HG03378 (cell line): ENCODE data around the gene PTTG1IP.
A peak's percentile ranks its signal among the peaks of the same experiment; 100 is the strongest.
"Not testable (repeated sequence)": the region's sequence is repeated elsewhere in the genome, so short reads cannot be mapped to it uniquely, and the experiment has no call there.

Source experiments
- ATAC-seq: cut with Tn5 transposase; IDR thresholded peaks from one replicate; pipeline ENCODE4 v1.9.1; 2021; ENCODE audit warnings: mild to moderate bottlenecking, moderate library complexity; ENCODE audit not compliant: unreplicated experiment

Gene PTTG1IP

DNA sequence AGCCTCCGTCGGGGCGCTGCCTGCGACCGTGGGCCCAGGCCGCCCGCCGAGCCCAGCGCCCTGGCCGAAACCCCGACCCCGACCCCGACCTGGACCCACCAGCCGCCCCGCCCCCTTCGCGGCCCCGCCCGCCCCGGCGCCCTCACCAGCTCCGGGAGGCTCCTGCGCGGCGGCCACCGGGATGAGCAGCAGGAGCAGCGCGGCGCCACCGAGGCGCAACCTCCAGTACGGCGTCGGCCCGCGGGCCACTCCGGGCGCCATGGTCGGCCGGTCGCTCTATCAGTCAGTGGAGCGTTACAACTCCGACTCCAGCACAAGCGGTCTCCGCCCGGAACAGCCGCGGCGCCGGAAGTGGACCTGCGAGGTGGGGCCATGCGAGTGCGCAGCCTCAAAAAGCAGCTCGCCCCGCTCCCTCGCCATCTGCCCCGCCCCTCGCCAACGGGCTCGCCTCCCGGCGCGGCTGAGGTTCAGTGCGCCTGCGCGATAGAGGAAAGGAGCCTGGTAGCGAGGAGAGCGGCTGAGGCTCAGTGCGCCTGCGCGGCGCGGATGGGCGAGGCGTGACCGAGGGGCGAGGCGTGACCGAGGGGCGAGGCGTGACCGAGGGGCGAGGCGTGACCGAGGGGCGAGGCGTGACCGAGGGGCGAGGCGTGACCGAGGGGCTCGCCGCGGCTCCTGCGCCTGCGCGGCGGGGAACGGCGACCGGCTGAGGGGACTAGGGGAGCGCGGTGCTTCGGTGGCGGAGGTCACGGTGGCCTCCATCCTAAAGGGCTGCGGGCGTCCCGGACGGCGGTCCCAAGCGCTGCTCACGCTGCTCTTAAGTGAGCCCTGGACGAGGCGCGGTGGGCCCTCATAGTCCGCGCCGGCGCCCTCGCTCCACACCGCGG is at the start of gene PTTG1IP:
Gene PTTG1IP (minus strand): TSS at position 335 of the 884 bp plus-strand sequence. CDS start 74 bp downstream, at position 261.
- peak; percentile 66 for ATAC-seq

DNA sequence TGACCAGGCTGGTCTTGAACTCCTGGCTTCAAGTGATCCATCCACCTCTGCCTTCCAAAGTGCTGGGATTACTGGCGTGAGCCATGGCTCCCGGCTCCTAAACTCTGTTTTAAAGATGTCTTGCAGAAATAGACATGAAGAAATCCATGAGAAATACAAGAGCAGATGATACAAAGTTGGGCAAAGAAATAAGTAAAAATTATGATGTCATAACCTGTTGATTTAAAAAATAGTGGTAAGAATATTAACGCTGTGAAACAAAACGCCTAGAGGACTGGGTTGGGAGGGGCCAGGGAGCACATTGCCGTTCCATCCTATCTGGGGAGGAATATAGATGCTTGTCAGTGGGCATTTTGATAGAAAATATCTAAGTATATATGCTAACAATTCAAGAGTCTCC is 48.4 kb upstream of the PTTG1IP start:
- ATAC-seq, result no peak

GRCh38 chr21:44920694-44921604 is 47.5 kb upstream of the PTTG1IP start, which contains the start of gene ITGB2:
Gene ITGB2 (minus strand): TSS chr21:44920899. CDS start chr21:44910782, 10,117 bp downstream.
- peak; percentile 67 for ATAC-seq

GRCh38 chr21:44919913-44920693 is 46.6 kb upstream of the PTTG1IP start:
- peak; percentile 4 for ATAC-seq

DNA sequence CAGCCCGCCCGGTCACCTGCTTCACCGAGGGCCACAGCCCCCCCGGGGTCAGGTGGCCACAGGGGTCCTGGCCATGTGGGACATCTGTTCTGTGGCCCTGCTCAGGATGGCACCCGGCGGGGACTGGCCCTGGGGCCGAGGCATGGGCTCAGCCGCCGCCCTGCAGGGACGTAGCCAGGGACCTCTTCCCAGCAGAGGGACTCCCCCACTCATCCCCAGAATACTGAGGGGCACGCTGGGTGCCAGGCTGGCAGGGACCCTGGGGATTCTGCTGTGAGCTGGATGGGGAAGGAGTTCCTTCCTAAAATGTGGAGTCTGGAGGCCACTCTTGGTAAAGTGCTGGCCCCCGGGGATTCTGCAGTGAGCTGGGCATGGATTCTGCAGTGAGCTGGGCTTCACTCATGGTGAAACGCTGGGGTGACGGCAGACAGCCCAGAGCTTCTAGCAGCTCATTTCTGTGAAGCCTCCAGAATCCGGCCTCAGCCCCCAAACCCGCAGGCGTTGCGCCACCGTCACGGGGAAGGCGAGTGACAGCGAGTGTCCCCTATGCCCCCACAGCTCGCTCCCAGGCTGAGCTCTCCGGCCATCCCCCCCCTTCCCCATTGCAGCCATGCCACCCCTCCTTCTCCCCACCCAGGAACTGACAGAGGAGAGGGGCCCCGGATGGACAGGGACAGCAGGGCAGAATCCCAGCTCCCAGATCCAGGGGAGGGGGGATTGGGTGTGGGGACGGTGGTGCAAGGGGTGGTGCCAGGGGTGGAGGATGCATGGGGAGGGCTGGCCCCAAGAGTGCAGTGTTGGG is 45.8 kb upstream of the PTTG1IP start:
- ATAC-seq, result no peak

GRCh38 chr21:44918581-44919033 is 45.1 kb upstream of the PTTG1IP start:
- ATAC-seq, result no peak

DNA sequence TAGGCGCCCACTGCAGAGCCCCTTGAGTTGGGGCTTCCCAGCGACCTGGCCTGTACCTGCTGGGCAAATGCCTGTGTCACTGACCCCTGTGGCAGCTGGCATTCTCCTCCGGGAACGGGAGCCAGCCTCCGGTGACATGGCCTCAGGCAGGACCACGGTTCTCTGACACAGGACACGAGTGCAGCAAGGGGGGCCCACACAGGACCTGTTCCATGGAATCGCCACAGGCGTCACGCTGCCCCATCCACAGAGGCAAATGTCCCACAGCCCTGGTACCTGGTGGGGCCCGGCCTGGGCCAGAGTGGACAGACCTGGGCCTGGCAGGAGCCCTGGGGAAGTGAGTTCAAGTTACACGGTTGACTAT is 44.6 kb upstream of the PTTG1IP start:
- no peak for ATAC-seq

DNA sequence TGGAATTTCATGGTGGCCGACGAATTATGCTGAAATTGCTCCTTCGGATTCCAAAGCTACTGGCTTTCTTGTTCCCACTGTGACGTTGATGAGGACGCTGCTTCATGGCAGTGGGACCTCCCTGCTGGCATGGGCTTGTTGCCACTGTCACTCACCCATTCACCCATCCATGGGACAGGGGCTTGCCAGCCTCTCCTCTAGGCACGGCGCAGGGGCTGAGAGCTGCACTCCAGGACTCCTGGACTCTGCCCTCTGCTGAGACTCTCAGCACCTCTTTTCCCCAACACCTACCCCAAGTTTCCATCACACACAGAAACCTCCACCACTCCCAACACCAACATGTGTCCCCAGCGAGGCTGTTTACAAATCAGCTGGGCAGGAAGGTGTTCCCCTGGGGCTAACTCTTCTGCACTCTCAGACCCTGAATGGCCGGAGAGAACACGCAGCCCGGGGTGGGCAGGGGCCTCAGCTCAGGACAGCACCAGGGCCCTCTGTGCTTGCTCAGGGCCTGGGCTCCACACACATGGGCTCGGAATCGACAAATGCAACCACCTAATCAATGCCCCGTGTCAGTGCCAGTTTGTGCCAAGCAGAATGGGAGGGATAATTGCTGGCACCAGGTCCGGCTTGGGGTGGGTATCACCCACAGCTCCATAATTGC is 44.1 kb upstream of the PTTG1IP start:
- ATAC-seq, result no peak

DNA sequence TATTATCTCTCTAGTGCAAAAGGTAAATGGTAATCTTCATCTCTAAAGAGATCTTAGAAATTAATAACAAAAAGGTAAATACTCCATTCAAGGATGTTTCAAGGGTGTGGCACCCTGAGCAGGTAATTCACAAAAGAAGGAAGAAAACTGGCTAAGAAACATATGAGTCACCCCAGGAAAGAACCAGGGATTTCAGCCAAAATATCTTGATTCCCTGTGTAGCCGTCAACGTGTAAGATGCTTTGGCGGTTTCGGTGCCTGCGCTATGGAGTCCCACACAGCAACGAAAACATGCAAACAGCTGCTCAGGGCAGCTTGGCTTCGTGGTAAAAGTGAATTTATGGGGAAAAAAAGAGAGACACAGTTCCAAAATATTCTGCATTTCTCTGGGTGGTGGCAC is 43.5 kb upstream of the PTTG1IP start:
- no peak for ATAC-seq

DNA sequence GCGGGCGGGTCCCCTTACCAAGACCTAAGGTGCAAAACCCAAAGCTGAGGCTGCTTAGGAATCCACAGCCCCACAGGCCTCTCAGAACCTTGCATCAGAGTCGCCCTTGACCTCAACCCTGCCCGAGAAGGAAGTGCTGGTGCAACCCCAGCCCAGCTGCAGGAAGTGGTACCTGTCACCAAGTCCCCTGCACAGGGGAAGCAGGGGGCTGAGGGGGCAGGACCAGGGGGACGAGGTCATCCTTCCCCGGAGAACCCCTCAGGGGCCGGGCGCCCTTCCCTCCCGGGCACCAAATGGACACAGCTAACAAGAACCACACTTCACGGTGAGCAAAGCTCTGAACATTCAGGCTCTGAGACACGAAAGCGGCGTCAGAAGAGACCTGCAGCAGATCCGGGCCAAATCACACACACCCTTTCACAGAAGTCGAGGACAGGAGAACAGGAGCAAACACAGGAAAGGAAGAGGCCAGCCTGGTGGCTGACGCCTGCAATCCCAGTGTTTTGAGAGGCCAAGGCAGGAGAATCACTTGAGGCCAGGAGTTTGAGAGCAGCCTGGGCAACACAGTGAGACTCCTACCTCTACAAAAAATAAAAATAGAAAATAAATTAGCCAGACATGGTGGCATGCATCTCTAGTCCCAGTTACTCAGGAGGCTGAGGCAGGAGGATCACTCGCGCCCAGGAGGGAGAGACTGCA is 40.8 kb upstream of the PTTG1IP start:
- no peak for ATAC-seq

GRCh38 chr21:44913425-44914175 is 40.1 kb upstream of the PTTG1IP start:
- ATAC-seq, result no peak

DNA sequence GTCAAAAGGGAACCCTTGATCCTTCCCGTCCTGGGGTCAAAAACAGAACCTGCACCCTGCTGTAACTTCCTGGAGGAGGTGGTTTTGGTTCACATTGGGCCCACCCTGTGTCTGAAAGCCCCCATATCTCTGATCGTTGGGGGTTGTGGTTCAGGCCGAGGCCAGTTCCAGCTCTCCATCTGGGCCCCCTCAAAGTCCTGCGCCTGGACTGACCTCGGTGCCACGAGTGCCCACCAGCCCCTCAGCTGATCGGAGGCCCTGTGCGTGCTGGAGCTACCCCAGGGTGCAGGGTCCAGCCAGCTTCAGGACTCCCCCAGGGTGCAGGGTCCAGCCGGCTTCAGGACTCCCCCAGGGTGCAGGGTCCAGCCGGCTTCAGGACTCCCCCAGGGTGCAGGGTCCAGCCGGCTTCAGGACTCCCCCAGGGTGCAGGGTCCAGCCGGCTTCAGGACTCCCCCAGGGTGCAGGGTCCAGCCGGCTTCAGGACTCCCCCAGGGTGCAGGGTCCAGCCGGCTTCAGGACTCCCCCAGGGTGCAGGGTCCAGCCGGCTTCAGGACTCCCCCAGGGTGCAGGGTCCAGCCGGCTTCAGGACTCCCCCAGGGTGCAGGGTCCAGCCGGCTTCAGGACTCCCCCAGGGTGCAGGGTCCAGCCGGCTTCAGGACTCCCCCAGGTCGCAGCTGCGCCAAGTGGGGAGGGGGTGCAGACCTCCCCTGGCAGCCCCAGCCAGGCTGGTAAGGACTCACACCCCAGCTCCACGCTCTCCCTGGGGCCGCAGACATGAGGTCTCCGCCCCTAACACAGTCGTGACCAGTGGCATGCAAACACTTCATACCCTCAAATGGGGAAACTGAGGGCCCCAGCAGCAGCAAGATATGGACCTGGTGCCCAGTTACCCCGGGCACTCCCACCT is 39.3 kb upstream of the PTTG1IP start:
- ATAC-seq, result not testable (repeated sequence)

DNA sequence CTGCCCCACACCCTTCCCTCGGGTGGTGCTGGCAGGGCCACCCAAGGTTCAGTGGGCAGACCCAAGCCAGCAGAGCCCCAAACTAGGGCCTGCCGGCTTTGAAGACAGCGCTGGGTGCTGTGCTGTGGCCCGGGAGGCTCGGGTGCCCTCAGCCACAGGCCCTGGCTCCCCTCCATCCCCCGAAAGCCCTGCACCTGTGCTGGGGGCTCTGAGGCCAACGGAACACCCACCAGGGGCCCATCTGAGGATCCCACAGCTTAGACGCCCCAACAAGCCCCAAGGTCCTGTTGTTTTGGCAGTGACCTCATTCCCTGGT is 38.6 kb upstream of the PTTG1IP start:
- no peak for ATAC-seq

DNA sequence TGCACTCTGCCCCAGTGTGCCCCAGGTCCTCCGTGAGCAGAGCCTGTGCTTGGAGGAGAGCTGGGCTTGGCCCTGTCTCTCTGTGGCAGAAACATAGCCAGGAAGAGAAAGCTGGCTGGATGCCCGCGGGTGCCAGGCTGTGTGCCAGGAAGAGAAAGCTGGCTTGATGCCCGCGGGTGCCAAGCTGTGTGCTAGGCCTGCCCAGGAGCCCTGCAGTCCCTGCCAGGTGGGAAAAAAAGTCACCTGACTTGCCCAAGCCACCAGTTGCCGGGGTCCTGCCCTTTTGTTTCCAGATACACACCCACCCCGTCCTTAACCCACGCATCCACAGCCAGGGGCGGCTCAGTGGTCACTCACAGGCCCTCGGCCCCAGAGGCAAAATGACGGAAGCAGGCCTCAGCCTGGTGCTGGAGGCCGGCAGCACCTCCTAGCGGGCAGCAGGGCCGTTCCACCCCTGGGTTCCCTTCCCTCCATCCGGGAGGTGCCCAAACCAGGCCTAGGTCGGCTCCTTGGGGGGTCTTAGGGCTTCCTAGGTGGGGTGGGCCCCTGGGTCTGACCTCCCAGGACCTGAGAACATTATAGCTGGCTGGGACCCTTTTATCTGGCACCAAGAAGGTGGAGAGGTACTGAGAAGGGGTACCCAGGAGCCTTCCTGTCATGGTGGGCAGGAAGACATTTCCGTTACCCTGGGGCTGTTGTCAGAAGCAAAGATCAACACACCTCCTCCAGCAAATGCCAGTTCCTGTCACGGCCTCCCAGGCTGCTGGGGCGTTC is 38.1 kb upstream of the PTTG1IP start:
- ATAC-seq, result no peak

- no peak for ATAC-seq
Observed at GRCh38 chr21:44911068-44911383, 37.5 kb upstream of the PTTG1IP start.

DNA sequence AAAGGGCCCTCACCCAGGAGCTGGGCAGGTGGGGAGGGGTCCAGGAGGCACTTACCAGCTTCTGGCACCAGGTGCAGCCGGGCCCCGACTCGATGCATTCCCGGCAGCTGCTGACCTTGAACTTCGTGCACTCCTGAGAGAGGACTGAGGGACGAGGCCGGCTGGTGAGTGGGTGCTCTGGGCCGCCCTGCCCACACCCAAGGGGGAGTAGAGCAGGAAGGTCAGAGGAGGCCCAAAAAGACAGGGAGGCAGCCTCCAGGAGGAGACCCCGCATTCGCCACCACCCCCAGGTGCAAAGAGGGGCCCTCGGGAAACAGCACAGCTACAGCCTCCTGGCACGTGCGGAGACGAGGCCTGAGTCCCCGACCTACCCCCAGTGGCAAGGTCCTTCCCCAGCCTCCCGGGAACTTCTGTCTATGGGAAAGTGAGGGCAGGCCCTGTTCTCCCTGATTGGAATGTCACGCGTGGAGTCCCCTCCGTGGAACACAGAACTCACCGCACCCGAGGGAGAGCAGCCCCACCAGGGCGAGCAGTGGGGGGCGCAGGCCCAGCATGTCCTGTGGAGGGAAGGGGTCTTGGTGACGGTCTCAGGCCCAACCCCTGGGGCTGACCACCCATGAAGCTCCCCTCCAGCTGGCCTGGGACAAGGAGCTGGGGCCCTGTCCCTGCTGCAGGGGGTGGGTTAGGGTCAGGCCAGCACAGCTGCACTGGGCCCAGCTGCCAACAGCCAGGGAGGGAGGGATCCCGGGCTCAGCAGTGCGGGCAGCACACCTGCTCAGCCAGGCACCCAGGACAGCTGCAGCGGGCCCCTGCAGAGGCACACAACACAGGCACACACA is 37.0 kb upstream of the PTTG1IP start:
- no peak for ATAC-seq
